PC-3 (cell line): ENCODE data around the gene OLIG2. TPM values are rescaled to one million over a fixed set of nuclear protein-coding genes. Genes with fewer than 3 reads are reported as not detected.

Experiments used
- ATAC-seq: fragments of 200-7000 bp; cut with Tn5 transposase; 2 replicates; pipeline ENCODE4 v1.9.1; 2020; ENCODE audit warnings: mild to moderate bottlenecking, moderate library complexity
- BruUV-seq: library from RNA; stranded (reverse); fragments of 400-500 nt; replicated peaks from 2 replicates; lab custom pipeline; 2021; lab: Mats Ljungman, UMichigan
- CTCF ChIA-PET: fragments of 300-600 bp; sonication (Branson Sonifier 250); formaldehyde crosslinking; loops from one replicate; lab custom pipeline; 2022; ENCODE audit warnings: antibody characterized with exemption; lab: Charles Lee
- POLR2A ChIA-PET: fragments of 300-600 bp; sonication (Branson Sonifier 250); formaldehyde crosslinking; loops from one replicate; lab custom pipeline; 2022; ENCODE audit warnings: antibody characterized with exemption; ENCODE audit not compliant: unreplicated experiment; lab: Charles Lee
- DNase-seq: peaks from one replicate; pipeline ENCODE4 v3.0.0-alpha.2; 2015
- H2AFZ ChIP-seq: fragments of 300-600 bp; sonication (generic); 2 replicates; pipeline ENCODE4 v1.6.0; 2016; ENCODE audit warnings: antibody characterized with exemption, low read length
- H3F3A ChIP-seq: fragments of 300-600 bp; sonication (generic); one replicate; pipeline ENCODE4 v1.6.0; 2017; ENCODE audit warnings: antibody characterized with exemption, low read length, control low read depth, mild to moderate bottlenecking; ENCODE audit not compliant: unreplicated experiment
- H3K27ac ChIP-seq: fragments of 300-600 bp; sonication (generic); 2 replicates; pipeline ENCODE4 v1.5.1; 2016; ENCODE audit warnings: mild to moderate bottlenecking, low read length
- H3K27me3 ChIP-seq: fragments of 300-600 bp; sonication (generic); 2 replicates; pipeline ENCODE4 v1.6.1; 2016; ENCODE audit warnings: low read length, mixed read lengths
- H3K36me3 ChIP-seq: fragments of 300-600 bp; sonication (generic); 2 replicates; pipeline ENCODE4 v1.6.1; 2016; ENCODE audit warnings: low read depth, mixed run types, low read length, mixed read lengths
- H3K4me1 ChIP-seq: fragments of 300-600 bp; sonication (generic); 2 replicates; pipeline ENCODE4 v1.5.1; 2016; ENCODE audit warnings: low read length; ENCODE audit not compliant: insufficient read depth
- H3K4me2 ChIP-seq: fragments of 300-600 bp; sonication (generic); 2 replicates; pipeline ENCODE4 v1.6.0; 2016; ENCODE audit warnings: low read length
- H3K4me3 ChIP-seq: fragments of 300-600 bp; sonication (generic); 2 replicates; pipeline ENCODE4 v1.5.1; 2016; ENCODE audit warnings: mild to moderate bottlenecking, low read length, mixed read lengths
- H3K79me2 ChIP-seq: fragments of 300-600 bp; sonication (generic); 2 replicates; pipeline ENCODE4 v1.6.1; 2017; ENCODE audit warnings: low read length, mixed read lengths
- H3K9ac ChIP-seq: fragments of 300-600 bp; sonication (generic); 2 replicates; pipeline ENCODE4 v1.6.0; 2016; ENCODE audit warnings: mild to moderate bottlenecking, low read length
- H3K9me2 ChIP-seq: fragments of 300-600 bp; sonication (generic); replicated peaks from 2 replicates; pipeline ENCODE4 v1.6.1; 2016; ENCODE audit warnings: mixed run types, low read length, mixed read lengths
- H3K9me3 ChIP-seq: fragments of 300-600 bp; sonication (generic); 2 replicates; pipeline ENCODE4 v1.6.1; 2016; ENCODE audit warnings: low read length, mixed read lengths
- H4K20me1 ChIP-seq: fragments of 300-600 bp; sonication (generic); 2 replicates; pipeline ENCODE4 v1.6.1; 2016; ENCODE audit warnings: low read length, mixed read lengths
- EZH2 ChIP-seq: fragments of 300-600 bp; sonication (generic); IDR thresholded peaks from one replicate; pipeline ENCODE4 v1.6.1; 2017; ENCODE audit warnings: antibody characterized with exemption, mild to moderate bottlenecking, low read length; ENCODE audit not compliant: unreplicated experiment
- EZH2phosphoT487 ChIP-seq: fragments of 300-600 bp; sonication (generic); IDR thresholded peaks from 2 replicates; pipeline ENCODE4 v1.6.1; 2018; ENCODE audit warnings: mild to moderate bottlenecking, antibody characterized with exemption, low read length, borderline replicate concordance
- intact Hi-C: fragments of 100-400 bp; cut with micrococcal nuclease; formaldehyde crosslinking; loops from 2 replicates; pipeline ENCODE4 v1.9.0; 2023
- total RNA-seq: library from RNA; depleted of rRNA; stranded (reverse); fragments of >200 nt; gene quantifications from 2 replicates; pipeline ENCODE4 v1.2.3, GENCODE V29; 2014
- TF ChIP-seq, protein P1 (sequence below): fragments of 300-600 bp; sonication (generic); conservative IDR thresholded peaks from 2 replicates; pipeline ENCODE4 v1.5.1; 2017; ENCODE audit warnings: antibody characterized with exemption, low read depth, mild to moderate bottlenecking, low read length

The OLIG2 gene
- total RNA-seq, 1 experiment from 2014 or later = not detected

- no peak overlapping the region for H3K4me3 ChIP-seq
- H3K79me2 ChIP-seq = no peaks in the 10 kb centered on the region
- peaks cover 70% of the 10 kb centered on the region for H3K27me3 ChIP-seq
- ChIA-PET POLR2A (no interaction called here), CTCF (no interaction called here)
- H3K36me3 ChIP-seq = no peaks in the 10 kb centered on the region
- H3K9me2 ChIP-seq = no peaks in the 10 kb centered on the region
- BruUV-seq = no TSS peak
- H4K20me1 ChIP-seq = no peaks in the 10 kb centered on the region
- ATAC-seq (no peak), DNase-seq (no peak)
- H3K9me3 ChIP-seq = no peaks in the 10 kb centered on the region
- H3K27ac ChIP-seq = no peak overlapping the region
- no peaks in the 10 kb centered on the region for H3K4me1 ChIP-seq
- H3F3A ChIP-seq = no peaks in the 10 kb centered on the region
- H2AFZ ChIP-seq = no peak overlapping the region
- intact Hi-C loops = no loop called here
- TF ChIP-seq EZH2phosphoT487 (no peak), EZH2 (no peak)
- TF ChIP-seq, protein P1, sequence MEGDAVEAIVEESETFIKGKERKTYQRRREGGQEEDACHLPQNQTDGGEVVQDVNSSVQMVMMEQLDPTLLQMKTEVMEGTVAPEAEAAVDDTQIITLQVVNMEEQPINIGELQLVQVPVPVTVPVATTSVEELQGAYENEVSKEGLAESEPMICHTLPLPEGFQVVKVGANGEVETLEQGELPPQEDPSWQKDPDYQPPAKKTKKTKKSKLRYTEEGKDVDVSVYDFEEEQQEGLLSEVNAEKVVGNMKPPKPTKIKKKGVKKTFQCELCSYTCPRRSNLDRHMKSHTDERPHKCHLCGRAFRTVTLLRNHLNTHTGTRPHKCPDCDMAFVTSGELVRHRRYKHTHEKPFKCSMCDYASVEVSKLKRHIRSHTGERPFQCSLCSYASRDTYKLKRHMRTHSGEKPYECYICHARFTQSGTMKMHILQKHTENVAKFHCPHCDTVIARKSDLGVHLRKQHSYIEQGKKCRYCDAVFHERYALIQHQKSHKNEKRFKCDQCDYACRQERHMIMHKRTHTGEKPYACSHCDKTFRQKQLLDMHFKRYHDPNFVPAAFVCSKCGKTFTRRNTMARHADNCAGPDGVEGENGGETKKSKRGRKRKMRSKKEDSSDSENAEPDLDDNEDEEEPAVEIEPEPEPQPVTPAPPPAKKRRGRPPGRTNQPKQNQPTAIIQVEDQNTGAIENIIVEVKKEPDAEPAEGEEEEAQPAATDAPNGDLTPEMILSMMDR = no peak
- H3K4me2 ChIP-seq = no peak overlapping the region
- no peak overlapping the region for H3K9ac ChIP-seq
Measured at GRCh38 chr21:33058527-33058926, 32.8 kb downstream of the OLIG2 start.

DNA sequence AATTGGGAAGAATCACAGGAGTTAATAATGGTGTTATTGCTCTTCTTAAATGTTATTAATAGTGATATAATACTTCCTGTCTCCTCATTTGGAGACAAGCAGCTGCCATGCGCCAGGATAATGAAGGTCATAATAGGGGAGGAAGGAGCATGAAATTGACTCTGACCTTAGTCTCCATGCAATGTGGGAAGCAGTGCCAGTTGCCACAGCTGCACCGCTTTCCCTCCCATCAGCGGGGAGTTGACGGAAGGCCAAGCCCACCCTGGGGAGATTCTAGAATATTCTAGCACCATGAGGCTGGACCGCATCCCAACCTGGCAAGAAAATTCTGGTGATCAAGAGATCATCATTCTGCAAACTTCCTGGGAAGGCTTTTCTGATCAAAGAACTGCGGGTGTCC lies 33.2 kb downstream of the OLIG2 start:
- intact Hi-C loops = no loop called here
- Histone ChIP-seq H3K27ac (no peak overlapping the region), H3F3A (no peaks in the 10 kb centered on the region), H3K4me1 (no peaks in the 10 kb centered on the region), H4K20me1 (no peaks in the 10 kb centered on the region), H3K79me2 (no peaks in the 10 kb centered on the region), H3K36me3 (no peaks in the 10 kb centered on the region), H3K9ac (no peak overlapping the region), H3K27me3 (peaks cover 70% of the 10 kb centered on the region), H3K9me3 (no peaks in the 10 kb centered on the region), H2AFZ (no peak overlapping the region), H3K9me2 (no peaks in the 10 kb centered on the region), H3K4me3 (no peak overlapping the region), H3K4me2 (no peak overlapping the region)
- ATAC-seq = no peak
- ChIA-PET POLR2A (no interaction called here), CTCF (no interaction called here)
- no TSS peak for BruUV-seq
- no peak for DNase-seq
- no peak for TF ChIP-seq EZH2phosphoT487
- TF ChIP-seq EZH2 = no peak
- TF ChIP-seq, protein P1 = no peak

DNA sequence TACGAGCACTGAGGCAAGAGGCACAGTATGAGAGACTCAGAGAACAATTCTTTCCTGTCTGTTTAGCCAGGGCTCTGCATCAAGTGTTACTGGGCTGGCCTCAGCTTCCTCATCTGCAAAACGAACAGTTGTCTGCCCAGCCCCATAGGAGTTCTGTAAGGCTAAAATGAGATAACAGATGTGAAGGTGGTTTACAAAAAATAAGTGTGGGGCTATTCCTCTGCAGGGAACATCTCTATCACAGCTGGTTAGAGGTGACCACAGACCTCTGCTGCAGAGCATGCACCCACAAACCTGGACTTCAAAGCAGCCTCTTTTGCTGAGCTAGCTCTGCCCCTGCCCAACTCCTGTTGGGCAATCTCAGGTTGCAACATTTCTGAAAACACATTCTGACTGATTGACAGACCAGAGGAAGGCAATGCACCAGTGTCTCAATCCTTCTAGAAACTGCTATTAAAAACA lies 33.7 kb downstream of the OLIG2 start:
- no peak overlapping the region for H3K4me2 ChIP-seq
- TF ChIP-seq EZH2phosphoT487 (no peak), EZH2 (no peak)
- TF ChIP-seq, protein P1 = no peak
- H3K4me3 ChIP-seq = no peak overlapping the region
- ChIA-PET POLR2A (no interaction called here), CTCF (no interaction called here)
- H3K27ac ChIP-seq = no peak overlapping the region
- no peaks in the 10 kb centered on the region for H3K9me2 ChIP-seq
- H3K79me2 ChIP-seq = no peaks in the 10 kb centered on the region
- DNase-seq (no peak), ATAC-seq (no peak)
- no peak overlapping the region for H2AFZ ChIP-seq
- intact Hi-C loops = no loop called here
- H3K4me1 ChIP-seq = no peaks in the 10 kb centered on the region
- peaks cover 70% of the 10 kb centered on the region for H3K27me3 ChIP-seq
- H4K20me1 ChIP-seq = no peaks in the 10 kb centered on the region
- BruUV-seq = no TSS peak
- no peaks in the 10 kb centered on the region for H3F3A ChIP-seq
- no peak overlapping the region for H3K9ac ChIP-seq
- H3K9me3 ChIP-seq = no peaks in the 10 kb centered on the region
- no peaks in the 10 kb centered on the region for H3K36me3 ChIP-seq
